Esophagus squamous epithelium (tissue), 5 donors: ENCODE results near the gene RGL4. TPM values are rescaled to one million over a fixed set of nuclear protein-coding genes. Genes with fewer than 3 reads are reported as not detected.

Experiments
- DNase-seq: peaks from one replicate; lab custom pipeline; 2025; lab: John Stamatoyannopoulos, UW
- H3K27ac ChIP-seq, 4 donors: fragments of 200-600 bp; sonication (generic); one replicate each; pipeline ENCODE4 v1.5.1; 2016 to 2019; ENCODE audit warnings: mild to moderate bottlenecking in 1 of 4
- H3K27me3 ChIP-seq, 4 donors: fragments of 200-600 bp; sonication (generic); 1 replicate in 3 of 4; 2 replicates in 1 of 4; pipeline versions ENCODE4 v1.5.1 to v1.6.0; 2017 to 2021; ENCODE audit warnings: antibody characterized with exemption in 1 of 4
- H3K36me3 ChIP-seq, 3 donors: fragments of 200-600 bp; sonication (generic); one replicate each; pipeline ENCODE4 v1.5.1; 2016 to 2019
- H3K4me1 ChIP-seq, 3 donors: fragments of 200-600 bp; sonication (generic); one replicate each; pipeline ENCODE4 v1.5.1; 2017 to 2019
- H3K4me3 ChIP-seq, 4 donors: fragments of 200-600 bp; sonication (generic); 1 replicate in 3 of 4; 2 replicates in 1 of 4; pipeline ENCODE4 v1.5.1; 2016 to 2019; ENCODE audit warnings: mild to moderate bottlenecking in 2 of 4, moderate library complexity in 1 of 4
- H3K9me3 ChIP-seq, 3 donors: fragments of 200-600 bp; sonication (generic); one replicate each; pipeline ENCODE4 v1.5.1; 2016 to 2019
- CTCF ChIP-seq, 6 experiments: fragments of 450-650 bp in 4 of 6; fragments of 200-600 bp in 2 of 6; sonication (generic) in 2 of 6; IDR thresholded peaks; one replicate each; pipeline ENCODE4 v1.5.1; 2016 to 2019; ENCODE audit warnings: antibody characterized with exemption in 6 of 6, mild to moderate bottlenecking in 4 of 6, moderate library complexity in 4 of 6
- POLR2A ChIP-seq, 4 donors: fragments of 450-650 bp; IDR thresholded peaks; one replicate each; pipeline ENCODE4 v1.6.1; 2017; ENCODE audit warnings: antibody characterized with exemption in 4 of 4, mild to moderate bottlenecking in 4 of 4, moderate library complexity in 3 of 4
- WGBS, 2 donors: methylation state at CpG; one replicate each; pipeline ENCODE4 v1.1.5; 2018; 5-methylcytosine and 5-hydroxymethylcytosine counted together
- intact Hi-C: fragments of 100-400 bp; cut with DNase I; formaldehyde crosslinking; loops from one replicate; pipeline ENCODE4 v1.15.0; 2022
- total RNA-seq, 4 donors: library from RNA; depleted of rRNA; stranded (reverse); fragments of >200 nt; gene quantifications; one replicate each; pipeline ENCODE4 v1.1.0, GENCODE V29; 2016
- donor health status: DM: yes; HTN: yes; CAD: no.

RGL4 gene
- total RNA-seq, 4 donors from 2014 or later, result not detected

- intact Hi-C loops, result no loop called here
- no peak overlapping the region for H3K27ac ChIP-seq
- DNase-seq, result no peak
- WGBS, 2 donors, result 88 to 93% methylated on average over 5 of the region's 8 CpGs
- TF ChIP-seq CTCF (IDR thresholded peaks at IDR 0.05), result no peak
- no peaks in the 10 kb centered on the region for H3K27me3 ChIP-seq
- no peaks in the 10 kb centered on the region for H3K4me1 ChIP-seq
- H3K4me3 ChIP-seq, result no peak overlapping the region
- peaks cover 0 to 38% (median 6%) of the 10 kb centered on the region in 3 donors for H3K36me3 ChIP-seq
- H3K9me3 ChIP-seq, result no peaks in the 10 kb centered on the region
Observed at GRCh38 chr22:23683545-23683944, 7.3 kb upstream of the RGL4 start.

GRCh38 chr22:23684026-23684425 lies 6.8 kb upstream of the RGL4 start:
- Histone ChIP-seq H3K9me3 (no peaks in the 10 kb centered on the region), H3K27ac (no peak overlapping the region), H3K27me3 (no peaks in the 10 kb centered on the region), H3K4me3 (no peak overlapping the region), H3K36me3 (peaks cover 0 to 37% (median 6%) of the 10 kb centered on the region in 3 donors), H3K4me1 (no peaks in the 10 kb centered on the region)
- WGBS, 2 donors, result 71 to 93% methylated on average over 1 to 3 of the region's 6 CpGs
- no peak for TF ChIP-seq CTCF (IDR thresholded peaks at IDR 0.05)
- no peak for TF ChIP-seq POLR2A (IDR thresholded peaks at IDR 0.05)
- intact Hi-C loops, result no loop called here
- no peak for DNase-seq

- Histone ChIP-seq H3K27ac (no peak overlapping the region), H3K27me3 (no peaks in the 10 kb centered on the region), H3K9me3 (no peaks in the 10 kb centered on the region), H3K36me3 (peaks cover 0 to 39% (median 6%) of the 10 kb centered on the region in 3 donors), H3K4me3 (no peak overlapping the region), H3K4me1 (no peaks in the 10 kb centered on the region)
- no peak for TF ChIP-seq CTCF (IDR thresholded peaks at IDR 0.05)
- intact Hi-C loops, result no loop called here
- DNase-seq, result no peak
- WGBS, 2 donors, result 89 to 92% methylated on average over 3 to 5 of the region's 8 CpGs
Observed at GRCh38 chr22:23684561-23685031, 6.2 kb upstream of the RGL4 start.

- 92 to 94% methylated on average over 3 to 4 of the region's 5 CpGs for WGBS, 2 donors
- intact Hi-C loops, result no loop called here
- H3K4me3 ChIP-seq, result no peak overlapping the region
- H3K9me3 ChIP-seq, result no peaks in the 10 kb centered on the region
- TF ChIP-seq POLR2A (IDR thresholded peaks at IDR 0.05), result no peak
- no peak for TF ChIP-seq CTCF (IDR thresholded peaks at IDR 0.05)
- DNase-seq, result no peak
- H3K36me3 ChIP-seq, result peaks cover 0 to 41% (median 6%) of the 10 kb centered on the region in 3 donors
- H3K27ac ChIP-seq, result no peak overlapping the region
- no peaks in the 10 kb centered on the region for H3K4me1 ChIP-seq
- H3K27me3 ChIP-seq, result no peaks in the 10 kb centered on the region
Observed at GRCh38 chr22:23685205-23685784, 5.5 kb upstream of the RGL4 start.

GRCh38 chr22:23686416-23687024 lies 4.3 kb upstream of the RGL4 start:
- Histone ChIP-seq H3K27me3 (no peaks in the 10 kb centered on the region), H3K4me3 (no peak overlapping the region), H3K27ac (no peak overlapping the region), H3K4me1 (no peaks in the 10 kb centered on the region), H3K36me3 (peaks cover 0 to 36% (median 6%) of the 10 kb centered on the region in 3 donors), H3K9me3 (no peaks in the 10 kb centered on the region)
- 80 to 82% methylated on average over 7 of the region's 7 CpGs for WGBS, 2 donors
- DNase-seq, result no peak
- intact Hi-C loops, result no loop called here
- TF ChIP-seq POLR2A (IDR thresholded peaks at IDR 0.05), result no peak
- TF ChIP-seq CTCF (IDR thresholded peaks at IDR 0.05), result no peak
